GM21786 (cell line): ENCODE measurements around the gene ILK.
A peak's percentile ranks its signal among the peaks of the same experiment; 100 is the strongest.

Experiments
- ATAC-seq: cut with Tn5 transposase; IDR thresholded peaks from one replicate; pipeline ENCODE4 v1.9.1; 2021; ENCODE audit not compliant: unreplicated experiment

Gene ILK

GRCh38 chr11:6619004-6619745, 15.6 kb downstream of the ILK start, which contains the start of gene TPP1:
Gene TPP1 (minus strand): TSS chr11:6619422. CDS start chr11:6619400, 22 bp downstream.
- peak; percentile 99 for ATAC-seq

- ATAC-seq: no peak
Measured at GRCh38 chr11:6620636-6621035, 17.1 kb downstream of the ILK start.

GRCh38 chr11:6621711-6622211, 18.2 kb downstream of the ILK start:
- no peak for ATAC-seq

GRCh38 chr11:6622261-6623171, 18.9 kb downstream of the ILK start:
- no peak for ATAC-seq

- ATAC-seq: no peak
Measured at GRCh38 chr11:6623391-6624363, 20.1 kb downstream of the ILK start.

GRCh38 chr11:6625156-6625831, 21.7 kb downstream of the ILK start:
- ATAC-seq: no peak

- no peak for ATAC-seq
Measured at GRCh38 chr11:6625832-6626420, 22.4 kb downstream of the ILK start.

GRCh38 chr11:6626971-6627761, 23.6 kb downstream of the ILK start:
- ATAC-seq: no peak

- peak; percentile 75 for ATAC-seq
Measured at GRCh38 chr11:6627762-6628241, 24.2 kb downstream of the ILK start.

GRCh38 chr11:6628526-6628925, 25.0 kb downstream of the ILK start:
- ATAC-seq: no peak

- no peak for ATAC-seq
Measured at GRCh38 chr11:6629573-6629891, 26.0 kb downstream of the ILK start.

- ATAC-seq: no peak
Measured at GRCh38 chr11:6629892-6630631, 26.5 kb downstream of the ILK start.

GRCh38 chr11:6630632-6631291, 27.2 kb downstream of the ILK start:
- no peak for ATAC-seq

GRCh38 chr11:6631361-6631890, 27.9 kb downstream of the ILK start:
- ATAC-seq: no peak

- no peak for ATAC-seq
Measured at GRCh38 chr11:6632116-6633073, 28.8 kb downstream of the ILK start.
